GM19099 (cell line): Measurements from ENCODE around the gene KCNN1.

Source experiments
- POLR2A ChIP-seq: IDR thresholded peaks from 3 replicates; pipeline ENCODE4 v1.6.1; 2011; ENCODE audit warnings: low read depth; ENCODE audit not compliant: insufficient read length; ENCODE audit errors: extremely low read depth

Gene KCNN1

DNA sequence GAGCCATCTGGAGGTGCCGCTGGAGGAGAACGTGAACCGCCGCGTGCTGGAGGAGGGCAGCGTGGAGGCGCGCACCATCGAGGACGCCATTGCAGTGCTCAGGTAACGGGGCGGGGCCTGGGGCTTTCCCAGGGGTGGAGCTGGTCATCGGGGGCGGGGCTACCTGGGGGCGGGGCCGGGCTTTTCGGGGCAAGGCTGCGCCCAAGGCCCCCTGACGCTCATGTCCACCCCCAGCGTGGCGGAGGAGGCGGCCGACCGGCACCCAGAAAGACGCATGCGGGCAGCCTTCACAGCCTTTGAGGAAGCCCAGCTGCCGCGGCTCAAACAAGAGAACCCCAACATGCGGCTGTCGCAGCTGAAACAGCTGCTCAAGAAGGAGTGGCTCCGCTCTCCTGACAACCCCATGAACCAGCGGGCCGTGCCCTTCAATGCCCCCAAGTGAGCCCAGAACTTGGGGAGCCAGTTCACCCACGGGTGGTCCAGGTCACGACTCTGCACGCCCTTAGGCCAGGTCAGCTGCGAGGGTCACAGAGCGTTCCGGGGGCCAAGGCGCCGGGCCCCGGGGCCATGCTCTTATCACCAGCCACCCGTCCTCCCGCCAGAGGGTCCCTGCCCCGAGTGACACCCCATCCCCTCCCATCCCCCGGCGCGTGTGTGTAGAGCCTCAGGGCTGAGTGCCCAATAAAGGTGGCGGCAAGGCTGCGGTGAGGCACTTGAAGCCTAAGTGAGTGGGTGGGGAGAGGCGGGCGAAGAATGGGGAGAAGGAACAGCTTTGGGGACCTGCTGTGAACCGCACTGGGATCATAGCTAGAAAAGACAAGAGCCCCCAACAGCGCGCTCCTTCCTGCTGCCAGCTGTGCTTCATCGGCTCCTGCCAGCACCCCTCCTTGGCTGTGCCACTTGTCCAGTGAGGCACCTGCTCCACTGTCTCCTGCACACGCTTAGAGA lies 23.4 kb upstream of the KCNN1 start:
- no peak for TF ChIP-seq POLR2A

DNA sequence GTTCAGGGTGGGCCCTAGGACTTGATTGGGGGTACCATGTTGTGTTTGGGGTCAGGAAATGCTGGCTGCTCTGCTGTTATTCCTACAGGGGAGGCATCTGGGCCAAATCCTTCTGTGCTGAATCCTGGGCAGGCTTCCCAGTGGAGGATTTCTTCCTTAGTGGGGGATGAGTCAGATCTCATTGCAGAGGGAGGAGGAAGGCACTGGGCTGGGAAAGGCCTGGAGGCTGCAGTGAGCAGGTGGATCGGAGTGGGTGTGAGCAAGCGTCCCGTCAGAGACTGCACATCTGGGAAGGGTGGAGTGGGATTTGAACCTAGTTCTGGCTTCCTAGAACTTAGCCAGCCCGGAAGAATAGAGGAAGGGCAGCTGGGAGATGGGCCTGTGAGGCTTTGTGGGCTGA lies 22.6 kb upstream of the KCNN1 start:
- TF ChIP-seq POLR2A, result no peak

DNA sequence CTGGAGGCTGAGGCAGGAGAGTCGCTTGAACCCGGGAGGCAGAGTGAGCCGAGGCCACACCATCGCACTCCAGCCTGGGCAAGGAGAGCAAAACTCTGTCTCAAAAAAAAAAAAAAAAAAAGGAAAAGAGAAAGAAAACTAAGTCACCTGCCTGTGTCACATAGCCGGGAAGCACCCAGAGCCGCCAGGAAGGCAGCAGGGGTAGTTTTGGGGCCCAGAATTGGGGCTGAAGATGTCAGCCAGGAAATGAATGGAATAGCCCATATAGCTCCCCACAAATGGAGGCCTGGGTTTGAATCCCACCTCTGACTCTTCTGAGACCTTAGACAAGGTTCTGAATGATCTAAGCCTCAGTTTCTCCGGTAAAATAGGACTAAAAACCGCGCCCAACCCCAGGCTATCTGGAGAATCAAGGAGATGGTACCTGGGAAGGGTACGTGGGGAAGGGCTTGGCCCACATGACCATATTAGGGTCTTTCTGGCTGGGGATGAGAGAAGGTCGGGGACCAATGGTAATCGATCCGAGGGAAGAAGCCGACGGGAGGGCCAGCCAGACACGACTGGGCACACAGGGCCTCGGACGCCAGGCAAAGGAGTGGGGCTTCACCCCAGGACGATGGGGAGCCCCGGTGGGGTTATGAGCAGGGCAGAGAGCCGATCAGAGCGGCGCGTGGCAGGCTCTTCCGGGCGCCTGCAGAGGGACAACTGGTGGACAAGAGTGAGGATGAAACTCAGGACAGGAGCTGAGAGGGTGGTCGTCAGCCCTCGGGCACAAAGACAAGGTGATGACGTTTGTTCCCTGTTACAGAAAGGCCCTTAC lies 19.7 kb upstream of the KCNN1 start:
- peak; percentile 28 for TF ChIP-seq POLR2A

DNA sequence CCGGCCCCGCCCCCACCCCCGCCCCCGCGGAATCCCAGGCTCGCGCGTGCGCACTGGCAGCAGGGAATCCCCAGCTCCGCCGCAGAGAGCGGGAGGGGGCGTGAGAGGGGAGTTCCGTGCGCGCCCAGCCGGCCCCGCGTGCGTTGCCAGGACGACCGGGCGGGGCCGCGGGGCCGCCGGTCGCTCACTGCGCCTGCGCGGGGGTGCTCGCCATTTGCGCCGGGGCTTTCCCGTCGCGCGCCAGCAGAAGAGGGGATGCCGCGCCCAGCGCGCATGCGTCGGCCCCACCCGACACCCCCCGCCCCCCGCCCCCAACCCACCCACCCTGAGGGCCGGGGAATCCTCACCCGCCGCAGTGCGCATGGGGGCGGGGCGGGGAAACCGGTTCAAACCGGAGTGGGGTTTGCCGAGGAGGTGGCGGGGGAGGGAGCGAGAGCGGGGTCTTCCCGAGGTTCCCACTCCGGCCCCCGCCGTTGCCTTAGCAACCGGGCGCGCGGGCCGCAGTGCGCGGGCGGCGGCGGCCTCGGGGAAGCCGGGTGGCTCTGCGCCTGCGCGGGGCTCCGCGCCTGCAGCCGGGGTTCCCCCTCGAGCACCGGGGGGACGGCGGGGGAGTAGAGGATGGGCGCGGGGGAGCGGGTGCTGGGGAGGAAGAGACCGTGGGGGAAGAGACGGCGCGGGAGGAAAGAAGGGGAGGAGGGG lies 18.9 kb upstream of the KCNN1 start:
- TF ChIP-seq POLR2A, result peak; percentile 12

DNA sequence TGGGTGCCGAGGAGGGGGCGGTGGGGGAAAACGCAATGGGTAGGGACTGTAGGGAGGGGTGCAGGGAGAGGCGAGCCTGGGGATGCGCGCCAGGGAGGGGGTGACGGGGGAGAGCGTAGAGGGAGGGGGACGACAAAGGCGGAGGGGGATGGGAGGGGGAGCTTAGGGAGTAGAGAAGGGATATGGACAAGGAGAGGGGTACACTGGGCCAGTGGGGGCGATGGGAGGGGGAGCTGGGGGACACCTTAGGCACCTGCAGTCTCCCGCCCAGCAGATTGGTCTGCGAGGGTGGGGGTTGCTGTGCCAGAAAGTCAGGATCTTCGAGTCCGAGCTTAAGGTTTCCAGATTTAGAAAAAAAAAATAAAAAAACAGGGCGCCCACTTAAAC lies 18.4 kb upstream of the KCNN1 start:
- TF ChIP-seq POLR2A, result no peak

DNA sequence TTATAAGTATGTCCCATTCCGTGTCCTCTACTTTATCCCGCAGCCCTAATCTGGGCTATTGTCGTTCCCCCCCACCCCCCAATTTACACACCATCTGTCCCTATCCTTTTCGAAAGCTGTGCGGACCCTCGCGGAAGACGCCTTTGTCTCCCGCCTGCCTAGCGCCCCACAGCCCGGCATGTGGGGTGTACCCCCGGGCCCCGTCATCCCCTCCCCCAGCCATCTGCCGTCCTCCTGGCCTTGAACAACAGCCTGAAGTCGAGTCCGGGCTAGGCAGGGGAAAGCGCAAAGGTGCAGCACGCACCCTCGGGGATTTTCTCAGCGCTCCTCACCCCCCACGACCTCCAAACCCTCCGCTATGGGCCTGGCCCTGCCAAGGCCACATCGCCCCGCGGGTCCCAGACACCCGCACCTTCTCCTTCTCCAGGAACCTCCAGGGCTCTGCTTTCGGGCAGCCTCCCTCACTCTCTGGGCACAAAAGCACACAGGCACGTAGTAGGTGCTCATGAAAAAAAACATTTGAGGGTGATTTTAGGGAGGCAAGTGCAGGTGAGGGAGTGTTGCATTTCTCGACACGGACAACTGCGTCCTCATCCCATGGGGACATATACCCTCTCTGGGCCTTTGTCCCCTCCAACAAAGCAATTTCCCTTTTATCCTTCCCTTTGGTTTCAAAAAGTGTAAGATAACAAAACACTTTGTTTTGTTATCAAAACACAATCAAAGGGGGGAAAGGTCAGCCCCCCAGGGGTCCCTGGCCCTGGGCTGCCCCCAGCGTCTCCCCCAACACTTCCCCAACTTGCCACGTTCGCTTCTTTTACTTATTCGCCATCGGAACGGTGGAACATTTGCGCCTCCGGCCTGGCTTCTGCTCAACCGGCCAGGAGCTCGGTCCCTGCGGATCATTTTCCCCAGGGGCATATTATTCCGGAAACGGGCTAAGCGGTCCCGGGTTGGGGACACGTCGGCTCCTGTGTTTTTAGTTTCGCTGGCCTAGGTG lies 17.7 kb upstream of the KCNN1 start:
- no peak for TF ChIP-seq POLR2A

DNA sequence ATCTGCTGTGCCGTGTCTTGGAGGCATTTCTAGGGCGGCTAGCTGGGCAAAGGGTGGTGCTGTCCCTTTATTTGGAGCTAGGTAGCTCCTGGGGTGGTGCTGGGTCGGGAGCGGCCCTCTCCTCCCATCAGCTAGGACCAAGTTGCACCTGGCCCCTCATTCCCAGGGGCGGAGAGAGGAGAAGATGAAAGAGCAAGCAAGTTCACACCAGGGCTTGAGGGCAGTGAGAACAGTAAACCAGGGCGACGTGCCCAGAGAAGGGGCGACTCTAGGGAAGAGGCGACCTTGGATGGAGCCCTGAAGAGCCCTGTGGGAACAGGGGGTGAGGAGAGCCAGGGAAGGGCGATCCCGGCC lies 17.0 kb upstream of the KCNN1 start:
- TF ChIP-seq POLR2A, result no peak

DNA sequence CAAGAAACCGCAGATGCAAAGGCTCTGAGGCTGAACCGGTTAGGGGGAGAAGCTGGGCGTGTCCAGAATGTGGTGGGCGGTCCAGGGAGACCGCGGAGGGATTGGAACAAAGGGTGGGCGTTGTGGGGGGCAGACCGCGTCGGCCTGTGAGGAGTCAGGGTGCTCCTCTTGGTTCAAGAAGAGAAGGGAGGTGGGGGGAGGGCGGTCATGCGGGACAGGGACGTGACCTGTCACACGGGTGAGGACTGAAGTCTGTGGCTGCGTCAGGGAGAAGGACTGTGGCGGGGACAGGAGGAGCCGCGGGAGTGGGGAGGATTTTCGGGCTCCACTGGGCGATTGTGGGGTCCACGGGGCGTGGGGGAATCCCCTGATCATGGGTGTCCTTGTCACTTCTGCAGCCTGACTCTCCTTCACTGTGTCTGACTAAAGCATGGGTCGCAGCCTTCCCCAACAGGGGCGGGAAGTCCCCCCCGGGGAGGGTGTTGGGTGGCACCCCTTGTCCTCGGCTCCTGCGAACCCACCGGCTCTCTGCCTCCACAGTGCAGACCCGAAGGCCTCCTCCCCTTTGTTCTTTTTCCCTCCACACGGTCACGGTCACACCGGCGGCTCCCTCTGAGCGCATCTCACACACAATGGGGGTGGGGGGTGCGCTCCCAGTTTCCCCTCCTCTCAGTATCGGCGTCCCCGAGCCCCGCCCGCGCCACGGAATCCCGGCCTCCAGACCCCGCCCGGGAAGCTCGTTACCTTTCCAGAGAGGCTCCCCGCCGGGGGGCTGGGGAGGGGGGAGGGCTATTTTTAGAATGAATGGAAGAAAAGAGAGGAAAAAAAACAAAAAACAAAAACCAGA lies 16.4 kb upstream of the KCNN1 start:
- TF ChIP-seq POLR2A, result no peak

DNA sequence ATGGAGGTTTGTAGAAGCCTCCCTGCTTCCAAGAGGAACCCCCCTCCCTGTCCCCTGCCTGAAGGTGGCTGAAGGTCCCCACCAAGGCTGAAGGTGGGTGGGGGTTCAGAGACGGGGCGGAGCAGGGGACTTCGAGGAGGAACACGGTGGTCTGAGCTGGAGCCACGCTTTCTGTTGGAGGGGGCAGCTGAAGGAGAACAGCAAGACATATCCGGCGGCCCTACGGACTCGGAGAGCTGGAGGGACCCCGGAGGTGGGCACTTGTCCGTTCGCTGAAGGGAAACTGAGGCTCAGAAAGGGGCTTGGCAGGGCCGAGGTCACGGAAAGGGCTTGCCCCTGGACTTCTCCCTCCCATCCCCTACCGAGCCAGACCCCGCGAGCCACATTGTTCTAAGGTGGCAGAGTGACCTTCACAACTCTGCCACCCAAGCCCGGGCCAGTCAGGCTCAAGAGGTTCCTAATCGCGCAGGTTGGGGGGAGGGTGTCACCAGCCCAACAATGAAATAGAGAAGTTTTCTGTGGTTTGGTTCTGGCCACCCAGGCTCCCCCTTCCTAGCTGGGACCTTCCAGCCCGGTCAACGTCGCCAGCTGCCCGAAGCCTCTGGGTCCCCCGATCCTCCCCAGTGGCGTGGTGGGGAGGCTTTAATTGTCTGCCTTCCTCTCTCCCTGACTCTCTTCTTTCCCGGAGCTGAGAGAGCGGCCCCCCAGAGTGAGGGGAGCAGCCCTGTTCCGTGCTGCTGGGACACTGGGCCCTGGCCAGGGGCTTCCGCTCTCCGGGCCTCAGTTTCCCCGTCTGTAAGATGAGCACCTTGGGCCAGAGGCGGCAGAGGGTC lies 15.5 kb upstream of the KCNN1 start:
- no peak for TF ChIP-seq POLR2A

DNA sequence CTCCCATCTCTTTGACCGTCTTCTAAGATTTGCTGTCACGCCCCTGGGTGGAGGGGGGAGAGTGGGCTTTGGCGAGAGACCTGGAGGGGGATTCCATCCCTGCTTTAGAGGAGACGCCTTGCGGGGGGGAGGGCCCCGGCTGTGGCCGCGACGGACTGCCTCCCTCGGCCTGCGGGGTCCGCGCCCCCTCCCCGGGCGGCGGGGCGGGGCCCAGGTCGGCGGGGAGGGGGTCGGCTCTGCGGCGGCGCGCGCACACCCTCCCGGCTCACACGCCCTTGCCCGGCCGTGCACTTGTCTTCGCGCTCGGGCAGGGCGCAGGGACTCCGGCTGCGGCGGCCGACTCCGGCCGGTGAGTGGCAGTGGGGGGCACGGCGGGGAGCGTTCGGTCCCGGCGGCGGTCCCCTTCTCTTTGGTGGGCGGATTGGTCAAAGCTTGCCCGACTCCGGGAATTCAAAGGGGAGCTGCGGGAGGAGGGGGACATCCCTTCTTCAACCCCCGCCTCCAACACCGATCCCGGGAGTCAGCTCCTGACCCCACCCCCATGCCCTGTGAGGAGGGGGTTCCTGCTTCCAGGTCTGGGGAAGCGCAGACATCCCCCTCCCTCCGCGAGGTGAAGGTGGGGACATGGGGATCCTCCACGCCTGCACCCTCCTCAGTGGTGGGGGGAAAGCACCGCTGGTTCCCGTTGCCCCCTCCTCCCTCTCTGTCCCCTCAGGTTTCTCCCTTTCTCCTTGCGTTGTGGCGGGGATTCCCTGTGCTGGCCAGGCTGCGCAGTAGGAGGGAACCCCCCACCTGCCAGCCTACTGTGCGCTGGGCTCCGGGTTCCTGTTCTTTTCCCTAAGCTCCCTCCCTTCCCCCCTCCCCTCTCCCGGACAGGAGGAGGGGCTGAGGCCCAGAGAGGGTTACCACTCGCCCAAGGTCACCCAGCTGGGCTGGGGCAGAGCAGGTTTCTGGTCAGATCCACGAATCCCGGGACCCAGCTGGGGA lies 14.6 kb upstream of the KCNN1 start:
- TF ChIP-seq POLR2A, result no peak

DNA sequence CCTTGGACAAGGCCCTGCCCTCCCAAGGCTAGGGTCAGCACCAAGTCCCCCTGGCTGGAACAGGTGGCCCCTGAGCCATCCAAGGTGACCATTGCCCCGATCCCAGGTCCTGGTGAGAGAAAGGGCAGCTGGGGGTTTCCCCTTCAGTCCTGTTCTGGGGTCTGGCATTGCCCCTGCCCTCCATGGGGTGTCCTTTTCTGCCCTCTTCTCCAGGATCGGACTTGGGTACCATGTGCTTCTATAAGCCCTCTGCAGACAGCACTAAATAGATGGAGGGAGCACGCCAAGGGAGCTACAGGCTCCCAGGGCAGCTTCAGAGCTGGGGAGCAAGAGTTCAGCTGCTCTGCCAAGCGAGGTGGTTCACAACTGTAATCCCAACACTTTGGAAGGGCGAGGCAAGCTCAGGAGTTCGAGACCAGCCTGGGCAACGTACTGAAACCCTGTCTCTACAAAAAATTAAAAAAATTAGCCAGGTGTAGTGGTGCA lies 13.5 kb upstream of the KCNN1 start:
- TF ChIP-seq POLR2A, result no peak
